ENCODE data around the gene OR8H1.

OR8H1 gene, protein sequence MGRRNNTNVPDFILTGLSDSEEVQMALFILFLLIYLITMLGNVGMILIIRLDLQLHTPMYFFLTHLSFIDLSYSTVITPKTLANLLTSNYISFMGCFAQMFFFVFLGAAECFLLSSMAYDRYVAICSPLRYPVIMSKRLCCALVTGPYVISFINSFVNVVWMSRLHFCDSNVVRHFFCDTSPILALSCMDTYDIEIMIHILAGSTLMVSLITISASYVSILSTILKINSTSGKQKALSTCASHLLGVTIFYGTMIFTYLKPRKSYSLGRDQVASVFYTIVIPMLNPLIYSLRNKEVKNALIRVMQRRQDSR

DNA sequence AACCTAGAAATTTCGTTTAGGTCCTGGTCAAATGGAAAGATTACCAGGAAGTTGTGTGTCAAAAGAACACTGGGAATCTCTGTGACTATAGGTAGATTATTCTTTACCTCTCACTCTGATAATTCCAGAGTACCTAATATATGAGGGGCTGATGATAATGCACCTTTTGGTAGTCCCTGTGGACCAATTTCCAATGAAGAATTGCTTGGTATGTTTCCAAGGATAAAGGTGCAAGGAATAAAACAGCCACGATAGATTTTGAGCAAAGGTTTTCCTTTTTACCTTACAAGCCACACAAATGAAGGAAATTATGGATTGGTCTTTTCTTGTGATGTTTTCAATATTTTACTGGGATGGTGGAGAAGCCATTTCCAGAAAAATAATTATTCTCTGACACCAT, at the start of gene OR8H1:
Gene OR8H1 (minus strand): TSS at position 101 of the 400 bp plus-strand sequence. CDS start 1,192 bp downstream, outside the sequence.
- no peak for TF ChIP-seq EZH2phosphoT487 (IDR thresholded peaks at IDR 0.05; ENCODE audit: borderline replicate concordance, low read length)
- TF ChIP-seq, protein P1, sequence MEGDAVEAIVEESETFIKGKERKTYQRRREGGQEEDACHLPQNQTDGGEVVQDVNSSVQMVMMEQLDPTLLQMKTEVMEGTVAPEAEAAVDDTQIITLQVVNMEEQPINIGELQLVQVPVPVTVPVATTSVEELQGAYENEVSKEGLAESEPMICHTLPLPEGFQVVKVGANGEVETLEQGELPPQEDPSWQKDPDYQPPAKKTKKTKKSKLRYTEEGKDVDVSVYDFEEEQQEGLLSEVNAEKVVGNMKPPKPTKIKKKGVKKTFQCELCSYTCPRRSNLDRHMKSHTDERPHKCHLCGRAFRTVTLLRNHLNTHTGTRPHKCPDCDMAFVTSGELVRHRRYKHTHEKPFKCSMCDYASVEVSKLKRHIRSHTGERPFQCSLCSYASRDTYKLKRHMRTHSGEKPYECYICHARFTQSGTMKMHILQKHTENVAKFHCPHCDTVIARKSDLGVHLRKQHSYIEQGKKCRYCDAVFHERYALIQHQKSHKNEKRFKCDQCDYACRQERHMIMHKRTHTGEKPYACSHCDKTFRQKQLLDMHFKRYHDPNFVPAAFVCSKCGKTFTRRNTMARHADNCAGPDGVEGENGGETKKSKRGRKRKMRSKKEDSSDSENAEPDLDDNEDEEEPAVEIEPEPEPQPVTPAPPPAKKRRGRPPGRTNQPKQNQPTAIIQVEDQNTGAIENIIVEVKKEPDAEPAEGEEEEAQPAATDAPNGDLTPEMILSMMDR (IDR thresholded peaks at IDR 0.05; ENCODE audit: low read depth, low read length, poor library complexity, severe bottlenecking), result no peak
- Histone ChIP-seq H3K4me1 (ENCODE audit: control insufficient read depth, low read length) (no peaks in the 10 kb centered on the region), H4K20me1 (ENCODE audit: control insufficient read depth, insufficient read depth, low read depth, low read length) (no peaks in the 10 kb centered on the region), H3K9me3 (ENCODE audit: control insufficient read depth, insufficient read depth, low read length) (no peaks in the 10 kb centered on the region; the same call in 1 of the 2 replicates), H3K9me2 (replicated peaks; ENCODE audit: control insufficient read depth, low read length) (no peaks in the 10 kb centered on the region), H3K4me2 (ENCODE audit: low read length) (no peak within 1 kb of the TSS), H3K27me3 (ENCODE audit: control insufficient read depth, low read length) (no peaks in the 10 kb centered on the region), H3K36me3 (ENCODE audit: control insufficient read depth, low read length) (no peaks in the 10 kb centered on the region), H3K4me3 (ENCODE audit: low read length) (no peak within 1 kb of the TSS), H3F3A (ENCODE audit: control insufficient read depth, insufficient read depth) (no peaks in the 10 kb centered on the region), H3K27ac (ENCODE audit: low read depth, low read length) (no peak within 1 kb of the TSS), H3K79me2 (ENCODE audit: control insufficient read depth, low read length) (no peaks in the 10 kb centered on the region)

DNA sequence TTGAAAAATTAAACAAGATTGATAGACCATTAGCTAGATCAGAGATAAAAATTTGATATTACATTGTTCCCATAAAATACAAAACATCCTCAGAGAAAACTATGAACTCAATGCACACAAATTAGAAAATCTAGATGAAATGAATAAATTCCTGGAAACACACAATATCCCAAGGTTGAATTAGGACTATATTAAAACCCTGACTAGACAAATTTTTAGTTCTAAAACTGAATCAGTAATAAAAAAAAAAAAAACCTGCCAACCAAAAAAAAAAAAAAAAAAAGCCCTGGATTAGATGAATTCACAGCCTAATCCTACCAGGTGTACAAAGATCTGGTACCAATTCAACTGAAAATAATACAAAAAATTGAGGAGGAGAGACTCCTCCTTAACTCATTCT, 48.2 kb upstream of the OR8H1 start:
- Histone ChIP-seq H3K36me3 (ENCODE audit: control insufficient read depth, low read length) (no peaks in the 10 kb centered on the region), H3K9me2 (replicated peaks; ENCODE audit: control insufficient read depth, low read length) (no peaks in the 10 kb centered on the region; the same call in 1 of the 2 replicates), H3K27me3 (ENCODE audit: control insufficient read depth, low read length) (no peaks in the 10 kb centered on the region), H3K79me2 (ENCODE audit: control insufficient read depth, low read length) (no peaks in the 10 kb centered on the region), H3K4me3 (ENCODE audit: low read length) (no peak overlapping the region), H4K20me1 (ENCODE audit: control insufficient read depth, insufficient read depth, low read depth, low read length) (no peaks in the 10 kb centered on the region), H3K4me1 (ENCODE audit: control insufficient read depth, low read length) (no peaks in the 10 kb centered on the region), H3F3A (ENCODE audit: control insufficient read depth, insufficient read depth) (no peaks in the 10 kb centered on the region), H3K4me2 (ENCODE audit: low read length) (no peak overlapping the region), H3K9me3 (ENCODE audit: control insufficient read depth, insufficient read depth, low read length) (no peaks in the 10 kb centered on the region), H3K27ac (ENCODE audit: low read depth, low read length) (no peak overlapping the region)
- TF ChIP-seq EZH2phosphoT487 (IDR thresholded peaks at IDR 0.05; ENCODE audit: borderline replicate concordance, low read length), result no peak
- TF ChIP-seq, protein P1 (IDR thresholded peaks at IDR 0.05; ENCODE audit: low read depth, low read length, poor library complexity, severe bottlenecking), result no peak

DNA sequence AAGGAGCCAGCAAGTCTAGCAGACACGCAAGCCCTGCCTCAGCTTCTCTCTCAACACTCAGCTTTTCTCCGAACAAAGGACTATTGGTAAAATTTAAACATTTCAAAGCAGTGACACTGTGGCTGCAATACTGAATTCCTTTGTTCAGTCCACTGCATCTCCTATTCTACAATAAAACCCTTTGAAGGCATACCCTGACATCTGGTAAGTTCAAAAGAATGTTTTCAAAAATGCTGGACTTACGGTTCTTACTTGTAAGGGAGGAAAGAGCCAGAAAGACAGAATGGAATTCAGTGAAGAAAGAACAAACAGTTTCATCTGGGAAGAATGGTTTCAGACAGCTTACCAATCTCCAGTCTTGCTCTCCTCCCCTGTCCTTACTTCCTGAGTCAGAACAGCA, 41.1 kb upstream of the OR8H1 start:
- no peak overlapping the region for H3K27ac ChIP-seq (ENCODE audit: low read depth, low read length)
- no peaks in the 10 kb centered on the region for H3K9me3 ChIP-seq (ENCODE audit: control insufficient read depth, insufficient read depth, low read length)
- no peaks in the 10 kb centered on the region for H3K27me3 ChIP-seq (ENCODE audit: control insufficient read depth, low read length)
- H3K4me1 ChIP-seq (ENCODE audit: control insufficient read depth, low read length), result no peaks in the 10 kb centered on the region
- no peak overlapping the region for H3K4me3 ChIP-seq (ENCODE audit: low read length)
- TF ChIP-seq, protein P1 (IDR thresholded peaks at IDR 0.05; ENCODE audit: low read depth, low read length, poor library complexity, severe bottlenecking), result no peak
- TF ChIP-seq EZH2phosphoT487 (IDR thresholded peaks at IDR 0.05; ENCODE audit: borderline replicate concordance, low read length), result no peak
- no peaks in the 10 kb centered on the region for H3F3A ChIP-seq (ENCODE audit: control insufficient read depth, insufficient read depth)
- H4K20me1 ChIP-seq (ENCODE audit: control insufficient read depth, insufficient read depth, low read depth, low read length), result no peaks in the 10 kb centered on the region
- H3K36me3 ChIP-seq (ENCODE audit: control insufficient read depth, low read length), result no peaks in the 10 kb centered on the region
- no peak overlapping the region for H3K4me2 ChIP-seq (ENCODE audit: low read length)
- H3K9me2 ChIP-seq (replicated peaks; ENCODE audit: control insufficient read depth, low read length), result no peaks in the 10 kb centered on the region; the same call in 1 of the 2 replicates
- no peaks in the 10 kb centered on the region for H3K79me2 ChIP-seq (ENCODE audit: control insufficient read depth, low read length)
